SK-N-SH (cell line): ENCODE data around the gene SELPLG. TPM values are rescaled to one million over a fixed set of nuclear protein-coding genes. Genes with fewer than 3 reads are reported as not detected.

Source experiments
- CTCF ChIA-PET: fragments of 300-600, 350-600 bp; formaldehyde crosslinking; extraction: SDS; loops from one replicate; lab custom pipeline; 2021; lab: Yijun Ruan, JAX
- POLR2A ChIA-PET: fragments of 350-600 bp; sonication (Branson Sonifier 250); formaldehyde crosslinking; extraction: SDS; loops from one replicate; lab custom pipeline; 2020; ENCODE audit warnings: antibody characterized with exemption, inconsistent platforms; lab: Yijun Ruan, JAX
- DNase-seq: peaks from one replicate; pipeline ENCODE4 v3.0.0; 2012
- H2AFZ ChIP-seq: fragments of 200-600 bp; sonication (generic); 2 replicates; pipeline ENCODE4 v1.8.1; 2016; ENCODE audit warnings: antibody characterized with exemption, mild to moderate bottlenecking, low read depth
- H3F3A ChIP-seq: fragments of 200-600 bp; sonication (generic); replicated peaks from 2 replicates; pipeline ENCODE3; 2016; ENCODE audit warnings: antibody characterized with exemption, mild to moderate bottlenecking; ENCODE audit not compliant: insufficient read depth
- H3K27ac ChIP-seq, 2 experiments: fragments of 200-500 bp in 1 of 2; fragments of 200-600 bp in 1 of 2; sonication (Bioruptor generic) in 1 of 2; sonication (generic), shearing (Covaris generic) in 1 of 2; 2 replicates each; pipeline versions ENCODE4 v1.5.1 to v1.6.1; 2014 to 2016; ENCODE audit warnings: low read depth in 2 of 2, inconsistent platforms in 1 of 2, low read length in 1 of 2, mild to moderate bottlenecking in 1 of 2, mixed read lengths in 1 of 2
- H3K27me3 ChIP-seq: fragments of 200-600 bp; sonication (generic), shearing (Covaris generic); 2 replicates; pipeline ENCODE4 v1.6.1; 2016; ENCODE audit warnings: mixed run types; ENCODE audit not compliant: insufficient read depth
- H3K36me3 ChIP-seq, 2 experiments: fragments of 200-500 bp in 1 of 2; fragments of 200-600 bp in 1 of 2; sonication (Bioruptor generic) in 1 of 2; sonication (generic) in 1 of 2; replicated peaks in 1 of 2; 2 replicates each; pipeline versions ENCODE3 to v1.5.1; 2014 to 2016; ENCODE audit warnings: low read length in 1 of 2, mild to moderate bottlenecking in 1 of 2; ENCODE audit not compliant: insufficient read depth in 2 of 2, control insufficient read depth in 1 of 2
- H3K4me1 ChIP-seq, 2 experiments: fragments of 200-500 bp in 1 of 2; fragments of 200-600 bp in 1 of 2; sonication (Bioruptor generic) in 1 of 2; sonication (generic), shearing (Covaris generic) in 1 of 2; 2 replicates each; pipeline versions ENCODE4 v1.5.1 to v1.6.1; 2014 to 2016; ENCODE audit warnings: low read depth in 1 of 2, low read length in 1 of 2, mixed run types in 1 of 2; ENCODE audit not compliant: insufficient read depth in 2 of 2, control insufficient read depth in 1 of 2
- H3K4me2 ChIP-seq: fragments of 200-600 bp; sonication (generic), shearing (Covaris generic); 2 replicates; pipeline ENCODE4 v1.6.1; 2017; ENCODE audit warnings: mixed run types
- H3K4me3 ChIP-seq, 2 experiments: fragments of 200-500 bp in 1 of 2; fragments of 200-600 bp in 1 of 2; sonication (Bioruptor generic) in 1 of 2; sonication (generic), shearing (Covaris generic) in 1 of 2; 2 replicates each; pipeline versions ENCODE4 v1.5.1 to v1.8.1; 2014 to 2016; ENCODE audit warnings: low read depth in 2 of 2, inconsistent platforms in 1 of 2, low read length in 1 of 2, mild to moderate bottlenecking in 1 of 2, mixed read lengths in 1 of 2, moderate library complexity in 1 of 2
- H3K79me2 ChIP-seq: fragments of 200-600 bp; sonication (generic); 2 replicates; pipeline ENCODE4 v1.8.1; 2017; ENCODE audit warnings: mild to moderate bottlenecking; ENCODE audit not compliant: insufficient read depth
- H3K9ac ChIP-seq: fragments of 200-600 bp; sonication (generic); 2 replicates; pipeline ENCODE4 v1.6.1; 2017; ENCODE audit warnings: mixed run types
- H3K9me2 ChIP-seq: fragments of 200-600 bp; sonication (generic); 2 replicates; pipeline ENCODE4 v1.6.1; 2017; ENCODE audit warnings: mixed run types
- H3K9me3 ChIP-seq: fragments of 200-600 bp; sonication (generic); 2 replicates; pipeline ENCODE4 v1.6.1; 2017; ENCODE audit warnings: mixed run types, mild to moderate bottlenecking, moderate library complexity
- H4K20me1 ChIP-seq: fragments of 200-600 bp; sonication (generic); 2 replicates; pipeline ENCODE4 v1.6.1; 2017; ENCODE audit warnings: mild to moderate bottlenecking, mixed run types; ENCODE audit not compliant: insufficient read depth
- CHD2 ChIP-seq: fragments of 150-350 bp; IDR thresholded peaks from 2 replicates; pipeline ENCODE4 v1.6.1; 2018; ENCODE audit warnings: low read length; ENCODE audit not compliant: partially characterized antibody
- ELF1 ChIP-seq: IDR thresholded peaks from 2 replicates; pipeline ENCODE4 v1.4.0; 2012
- EP300 ChIP-seq, 2 experiments: IDR thresholded peaks; 2 replicates each; pipeline versions ENCODE4 v1.4.0 to v1.6.1; 2012; ENCODE audit warnings: borderline replicate concordance in 1 of 2, low read depth in 1 of 2, low read length in 1 of 2
- EZH2phosphoT487 ChIP-seq: fragments of 200-600 bp; sonication (generic); IDR thresholded peaks from 2 replicates; pipeline ENCODE4 v1.6.1; 2017; ENCODE audit warnings: low read depth, mixed run types, mild to moderate bottlenecking, antibody characterized with exemption, moderate library complexity, borderline replicate concordance
- FOSL2 ChIP-seq: IDR thresholded peaks from 2 replicates; pipeline ENCODE4 v1.4.0; 2012; ENCODE audit warnings: low read depth, mild to moderate bottlenecking, moderate library complexity, borderline replicate concordance
- FOXJ3 ChIP-seq: sonication (generic); formaldehyde crosslinking; IDR thresholded peaks from 2 replicates; pipeline ENCODE4 v1.5.1; 2020; ENCODE audit warnings: mild to moderate bottlenecking, missing genetic modification reagents
- JUND ChIP-seq: IDR thresholded peaks from 2 replicates; pipeline ENCODE4 v1.4.0; 2012
- MXI1 ChIP-seq: IDR thresholded peaks from 2 replicates; pipeline ENCODE4 v1.6.1; 2012; ENCODE audit warnings: mild to moderate bottlenecking, low read depth, low read length, improper control_type of control experiment
- RAD21 ChIP-seq: IDR thresholded peaks from 2 replicates; pipeline ENCODE4 v1.6.1; 2012; ENCODE audit warnings: mild to moderate bottlenecking, low read length
- RFX5 ChIP-seq: IDR thresholded peaks from 2 replicates; pipeline ENCODE4 v1.6.1; 2012; ENCODE audit warnings: mild to moderate bottlenecking, improper control_type of control experiment, low read length
- TCF12 ChIP-seq: IDR thresholded peaks from 2 replicates; pipeline ENCODE4 v1.4.0; 2012
- TEAD4 ChIP-seq: IDR thresholded peaks from 2 replicates; pipeline ENCODE4 v1.4.0; 2012; ENCODE audit warnings: mild to moderate bottlenecking, borderline replicate concordance; ENCODE audit not compliant: insufficient read depth
- USF1 ChIP-seq: IDR thresholded peaks from 2 replicates; pipeline ENCODE4 v1.4.0; 2012; ENCODE audit warnings: low read depth, borderline replicate concordance
- whole genome bisulfite sequencing: methylation state at CpG from one replicate; pipeline ENCODE4 v1.1.6; 2017; ENCODE audit warnings: low lambda C conversion rate; 5-methylcytosine and 5-hydroxymethylcytosine counted together
- polyA plus RNA-seq, 3 experiments: library from polyadenylated mRNA; depleted of rRNA; stranded (reverse); fragments of >200 nt; gene quantifications; 2 replicates each; pipeline ENCODE4 v1.2.3, GENCODE V29; 2012

The SELPLG gene
- polyA plus RNA-seq, 1 of the 3 experiments (the other 2 are of a cell fraction) = 2.8 TPM

- TF ChIP-seq JUND (no peak), FOSL2 (no peak), RAD21 (peak; percentile 99), ELF1 (no peak)
Measured at GRCh38 chr12:108618079-108618952, 15.4 kb downstream of the SELPLG start (continued).

GRCh38 chr12:108616941-108617858 lies 16.5 kb downstream of the SELPLG start:
- DNase-seq = no peak
- H3K9ac ChIP-seq = no peak overlapping the region
- CTCF ChIA-PET = interaction anchor here (0.6 to 19.2 kb wide), 51 partner anchors 11 to 705 kb away, joined by 3 to 503 read pairs (median 5); partner anchors contain the start of genes ISCU and SART3
- no peak overlapping the region for H3K4me2 ChIP-seq
- H3F3A ChIP-seq = peaks cover 6% of the 10 kb centered on the region
- no peaks in the 10 kb centered on the region for H3K27me3 ChIP-seq
- no peaks in the 10 kb centered on the region for H3K9me2 ChIP-seq
- no peaks in the 10 kb centered on the region for H4K20me1 ChIP-seq
- H3K4me3 ChIP-seq = no peak overlapping the region
- no peaks in the 10 kb centered on the region for H3K79me2 ChIP-seq
- POLR2A ChIA-PET = interaction anchor here (0.9 kb wide), 1 partner anchor 12 kb away, joined by 3 read pairs; no protein-coding TSS in a partner anchor
- no peaks in the 10 kb centered on the region for H3K36me3 ChIP-seq
- no peak overlapping the region for H2AFZ ChIP-seq
- H3K9me3 ChIP-seq = no peaks in the 10 kb centered on the region
- WGBS = 76% methylated on average over 12 of the region's 14 CpGs
- H3K4me1 ChIP-seq = no peaks in the 10 kb centered on the region; a peak in 1 of 4 replicates
- TF ChIP-seq MXI1 = no peak
- no peak for TF ChIP-seq TEAD4
- no peak for TF ChIP-seq EP300 (IDR thresholded peaks at IDR 0.05; ENCODE audit: borderline replicate concordance in 1 of 2, low read depth in 1 of 2, low read length in 1 of 2)
- TF ChIP-seq FOXJ3 (CRISPR knock-in tag) = no peak
- no peak for TF ChIP-seq USF1
- TF ChIP-seq RFX5 = no peak
- TF ChIP-seq CHD2 = no peak
- TF ChIP-seq TCF12 = no peak
- no peak for TF ChIP-seq EZH2phosphoT487
- no peak for TF ChIP-seq RAD21
- no peak overlapping the region for H3K27ac ChIP-seq
